Measurements from ENCODE around the gene CATSPERD. TPM values are rescaled to one million over a fixed set of nuclear protein-coding genes. Genes with fewer than 3 reads are reported as not detected.

The CATSPERD gene
- total RNA-seq, 1 experiment from 2014 or later: not detected

GRCh38 chr19:5798244-5798643 lies 77.8 kb downstream of the CATSPERD start:
- no peak overlapping the region for H3K4me3 Mint-ChIP-seq (ENCODE audit: low read depth, unreplicated experiment)
- H3K4me1 Mint-ChIP-seq (ENCODE audit: low read depth, unreplicated experiment): no peaks in the 10 kb centered on the region
- CTCF ChIA-PET: no interaction called here
- no TSS peak for BruUV-seq (replicated peaks)
- no peaks in the 10 kb centered on the region for H3K9me3 Mint-ChIP-seq (ENCODE audit: low read depth, unreplicated experiment)
- H3K36me3 Mint-ChIP-seq (ENCODE audit: insufficient read depth, unreplicated experiment): peaks cover under 1% of the 10 kb centered on the region
- peaks cover 34% of the 10 kb centered on the region for H3K27me3 Mint-ChIP-seq (ENCODE audit: unreplicated experiment)
- no peak overlapping the region for H3K27ac Mint-ChIP-seq (ENCODE audit: unreplicated experiment)
- DNase-seq: no peak
- intact Hi-C loops (cut with micrococcal nuclease; ENCODE audit: unreplicated experiment): no loop called here
- no peak for TF ChIP-seq CTCF (IDR thresholded peaks at IDR 0.05; ENCODE audit: unreplicated experiment)

- no peak for DNase-seq
- CTCF ChIA-PET: interaction anchor here (0.7 kb wide), 1 partner anchor 62 kb away, joined by 6 read pairs; no protein-coding TSS in a partner anchor
- TF ChIP-seq CTCF (IDR thresholded peaks at IDR 0.05; ENCODE audit: unreplicated experiment): no peak
- Mint-ChIP-seq H3K4me3 (ENCODE audit: low read depth, unreplicated experiment) (no peak overlapping the region), H3K4me1 (ENCODE audit: low read depth, unreplicated experiment) (no peaks in the 10 kb centered on the region), H3K36me3 (ENCODE audit: insufficient read depth, unreplicated experiment) (peaks cover 10% of the 10 kb centered on the region), H3K9me3 (ENCODE audit: low read depth, unreplicated experiment) (no peaks in the 10 kb centered on the region), H3K27me3 (ENCODE audit: unreplicated experiment) (peaks cover 34% of the 10 kb centered on the region), H3K27ac (ENCODE audit: unreplicated experiment) (no peak overlapping the region)
- no TSS peak for BruUV-seq (replicated peaks)
- intact Hi-C loops (cut with micrococcal nuclease; ENCODE audit: unreplicated experiment): loop anchor here (5.0 kb wide), 1 partner anchor 93 kb away; no protein-coding TSS in a partner anchor
These were observed 79.1 kb downstream of the CATSPERD start for GRCh38 chr19:5799247-5800241.

- Mint-ChIP-seq H3K36me3 (ENCODE audit: insufficient read depth, unreplicated experiment) (peaks cover 14% of the 10 kb centered on the region), H3K27me3 (ENCODE audit: unreplicated experiment) (peaks cover 34% of the 10 kb centered on the region), H3K27ac (ENCODE audit: unreplicated experiment) (no peak overlapping the region), H3K9me3 (ENCODE audit: low read depth, unreplicated experiment) (no peaks in the 10 kb centered on the region), H3K4me1 (ENCODE audit: low read depth, unreplicated experiment) (no peaks in the 10 kb centered on the region), H3K4me3 (ENCODE audit: low read depth, unreplicated experiment) (no peak overlapping the region)
- BruUV-seq (replicated peaks): no TSS peak
- no peak for TF ChIP-seq CTCF (IDR thresholded peaks at IDR 0.05; ENCODE audit: unreplicated experiment)
- CTCF ChIA-PET: no interaction called here
- intact Hi-C loops (cut with micrococcal nuclease; ENCODE audit: unreplicated experiment): loop anchor here (5.0 kb wide), 1 partner anchor 92 kb away; no protein-coding TSS in a partner anchor
- no peak for DNase-seq
These were observed 80.2 kb downstream of the CATSPERD start for GRCh38 chr19:5800361-5801270.

Data from Calu3 (cell line).